ENCODE results near the gene TOMT. TPM values are rescaled to one million over a fixed set of nuclear protein-coding genes. Genes with fewer than 3 reads are reported as not detected.

The TOMT gene
- polyA plus RNA-seq, 4 donors: not detected

DNA sequence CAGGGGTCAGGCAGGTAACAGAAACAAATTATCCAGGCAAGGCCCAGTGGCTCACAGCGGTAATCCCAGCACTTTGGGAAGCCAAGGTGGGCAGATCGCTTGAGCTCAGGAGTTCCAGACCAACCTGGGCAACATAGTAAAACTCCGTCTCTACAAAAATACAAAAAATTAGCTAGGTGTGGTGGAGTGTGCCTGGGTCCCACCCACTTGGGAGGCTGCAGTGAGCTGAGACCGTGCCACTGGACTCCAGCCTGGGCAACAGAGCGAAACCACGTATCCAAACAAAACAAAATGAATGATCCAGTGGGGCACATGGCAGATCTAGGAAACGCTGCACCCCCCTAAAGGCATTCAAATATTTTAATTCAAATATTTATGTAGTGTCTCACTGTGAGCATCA lies 35.2 kb upstream of the TOMT start:
- DNase-seq: no peak
- H3K27me3 ChIP-seq (ENCODE audit: control insufficient read depth in 3 of 3, insufficient read depth in 3 of 3, low read length in 3 of 3): no peaks in the 10 kb centered on the region
- H3K4me3 ChIP-seq (ENCODE audit: low read depth in 1 of 3, low read length in 3 of 3): no peak overlapping the region
- H3K4me1 ChIP-seq (ENCODE audit: control insufficient read depth in 3 of 3, insufficient read depth in 2 of 3, low read depth in 1 of 3, low read length in 2 of 3): peaks cover 1 to 21% (median 12%) of the 10 kb centered on the region in 3 donors
- FAIRE-seq: no peak
- H3K9me3 ChIP-seq (ENCODE audit: control insufficient read depth in 2 of 2, insufficient read depth in 1 of 2, low read depth in 1 of 2, low read length in 1 of 2): no peaks in the 10 kb centered on the region
- WGBS, 3 donors: 93 to 98% (median 93%) methylated on average over 7 of the region's 7 CpGs
- peak overlapping the region in 2 of 3 donors; percentile 44 to 75 for H3K27ac ChIP-seq (ENCODE audit: low read depth in 1 of 3, low read length in 2 of 3)
- peaks cover 0 to 15% (median 0%) of the 10 kb centered on the region in 3 donors for H3K36me3 ChIP-seq (ENCODE audit: control insufficient read depth in 3 of 3, insufficient read depth in 2 of 3, low read depth in 1 of 3, low read length in 3 of 3)

GRCh38 chr11:72072348-72072747 lies 33.4 kb upstream of the TOMT start:
- no peaks in the 10 kb centered on the region for H3K9me3 ChIP-seq (ENCODE audit: control insufficient read depth in 2 of 2, insufficient read depth in 1 of 2, low read depth in 1 of 2, low read length in 1 of 2)
- H3K4me1 ChIP-seq (ENCODE audit: control insufficient read depth in 3 of 3, insufficient read depth in 2 of 3, low read depth in 1 of 3, low read length in 2 of 3): peaks cover 1 to 21% (median 12%) of the 10 kb centered on the region in 3 donors
- FAIRE-seq (no peak), DNase-seq (peak in 1 of 2 donors; percentile 26)
- no peak overlapping the region for H3K4me3 ChIP-seq (ENCODE audit: low read depth in 1 of 3, low read length in 3 of 3)
- peaks cover 0 to 22% (median 0%) of the 10 kb centered on the region in 3 donors for H3K36me3 ChIP-seq (ENCODE audit: control insufficient read depth in 3 of 3, insufficient read depth in 2 of 3, low read depth in 1 of 3, low read length in 3 of 3)
- peak overlapping the region in 2 of 3 donors; percentile 43 to 48 for H3K27ac ChIP-seq (ENCODE audit: low read depth in 1 of 3, low read length in 2 of 3)
- 29 to 53% (median 46%) methylated on average over 3 of the region's 3 CpGs for WGBS, 3 donors
- H3K27me3 ChIP-seq (ENCODE audit: control insufficient read depth in 3 of 3, insufficient read depth in 3 of 3, low read length in 3 of 3): no peaks in the 10 kb centered on the region

DNA sequence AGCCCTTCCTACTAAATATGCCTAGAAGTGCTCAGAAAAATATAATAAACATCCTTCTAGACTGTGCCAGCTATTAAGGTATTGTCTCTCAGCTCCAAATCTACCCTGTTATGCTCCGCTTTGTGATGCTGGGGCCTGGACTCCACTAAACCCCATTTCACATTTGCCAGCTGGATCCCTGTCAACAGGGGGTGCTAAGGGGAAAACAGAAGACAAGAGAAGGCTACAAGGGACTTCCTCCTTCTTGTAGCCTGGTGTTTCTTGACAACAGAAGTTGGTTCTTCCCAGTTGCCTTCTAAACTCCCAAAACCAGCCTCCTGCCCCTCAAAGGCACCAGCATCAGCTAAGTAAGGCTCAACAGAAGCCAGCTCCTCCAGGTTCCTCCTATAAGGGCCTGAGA lies 30.6 kb upstream of the TOMT start:
- DNase-seq (no peak), FAIRE-seq (no peak)
- H3K4me1 ChIP-seq (ENCODE audit: control insufficient read depth in 3 of 3, insufficient read depth in 2 of 3, low read depth in 1 of 3, low read length in 2 of 3): peaks cover 3 to 21% (median 6%) of the 10 kb centered on the region in 3 donors
- H3K4me3 ChIP-seq (ENCODE audit: low read depth in 1 of 3, low read length in 3 of 3): no peak overlapping the region
- no peaks in the 10 kb centered on the region for H3K9me3 ChIP-seq (ENCODE audit: control insufficient read depth in 2 of 2, insufficient read depth in 1 of 2, low read depth in 1 of 2, low read length in 1 of 2)
- H3K27ac ChIP-seq (ENCODE audit: low read depth in 1 of 3, low read length in 2 of 3): peak overlapping the region in 1 of 3 donors; percentile 5
- 85 to 96% (median 95%) methylated on average over 1 of the region's 1 CpG for WGBS, 3 donors
- H3K36me3 ChIP-seq (ENCODE audit: control insufficient read depth in 3 of 3, insufficient read depth in 2 of 3, low read depth in 1 of 3, low read length in 3 of 3): peaks cover 0 to 16% (median 0%) of the 10 kb centered on the region in 3 donors
- H3K27me3 ChIP-seq (ENCODE audit: control insufficient read depth in 3 of 3, insufficient read depth in 3 of 3, low read length in 3 of 3): no peaks in the 10 kb centered on the region

DNA sequence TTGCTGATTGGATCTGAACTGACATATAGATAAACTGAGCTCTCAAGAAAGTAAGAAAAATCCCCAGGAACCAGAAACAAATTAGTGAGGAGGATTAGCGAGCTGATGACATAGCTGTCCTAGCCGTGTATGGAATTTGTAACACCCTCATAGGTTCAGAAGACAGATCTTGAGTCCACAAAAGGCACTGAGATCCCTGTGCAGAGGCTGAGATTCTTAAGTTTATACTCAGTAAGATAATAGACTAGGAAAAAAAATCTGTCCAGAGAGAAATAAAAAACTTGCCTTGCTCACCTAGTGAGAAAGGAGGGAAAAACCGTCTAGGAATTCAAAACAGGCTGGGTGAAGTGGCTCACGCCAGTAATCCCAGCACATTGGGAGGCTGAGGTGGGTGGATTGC lies 30.0 kb upstream of the TOMT start:
- peaks cover 0 to 13% (median 0%) of the 10 kb centered on the region in 3 donors for H3K36me3 ChIP-seq (ENCODE audit: control insufficient read depth in 3 of 3, insufficient read depth in 2 of 3, low read depth in 1 of 3, low read length in 3 of 3)
- no peak overlapping the region for H3K27ac ChIP-seq (ENCODE audit: low read depth in 1 of 3, low read length in 2 of 3)
- FAIRE-seq (no peak), DNase-seq (no peak)
- H3K9me3 ChIP-seq (ENCODE audit: control insufficient read depth in 2 of 2, insufficient read depth in 1 of 2, low read depth in 1 of 2, low read length in 1 of 2): no peaks in the 10 kb centered on the region
- H3K27me3 ChIP-seq (ENCODE audit: control insufficient read depth in 3 of 3, insufficient read depth in 3 of 3, low read length in 3 of 3): no peaks in the 10 kb centered on the region
- peaks cover 3 to 16% (median 3%) of the 10 kb centered on the region in 3 donors for H3K4me1 ChIP-seq (ENCODE audit: control insufficient read depth in 3 of 3, insufficient read depth in 2 of 3, low read depth in 1 of 3, low read length in 2 of 3)
- no peak overlapping the region for H3K4me3 ChIP-seq (ENCODE audit: low read depth in 1 of 3, low read length in 3 of 3)
- 82 to 93% (median 93%) methylated on average over 4 of the region's 4 CpGs for WGBS, 3 donors

DNA sequence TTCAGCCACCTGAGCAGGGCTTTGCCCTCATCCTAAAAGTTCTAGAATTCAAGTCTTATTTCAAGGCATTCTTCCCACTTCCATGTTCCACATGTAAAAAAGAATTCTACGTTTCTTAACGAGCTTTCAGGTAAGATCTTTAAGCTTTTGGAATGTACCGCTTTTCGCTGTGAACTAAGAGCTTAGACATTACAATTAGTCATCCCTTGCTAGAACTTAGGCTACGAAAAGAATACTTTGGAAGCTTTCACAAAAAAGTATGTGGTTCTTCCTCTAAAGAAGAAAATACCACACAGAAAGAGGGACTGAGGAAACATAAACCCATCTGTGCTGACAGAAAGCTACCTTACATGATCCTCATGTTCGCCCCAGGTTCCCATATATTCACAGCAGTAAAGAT lies 27.2 kb upstream of the TOMT start:
- no peaks in the 10 kb centered on the region for H3K27me3 ChIP-seq (ENCODE audit: control insufficient read depth in 3 of 3, insufficient read depth in 3 of 3, low read length in 3 of 3)
- no peaks in the 10 kb centered on the region for H3K9me3 ChIP-seq (ENCODE audit: control insufficient read depth in 2 of 2, insufficient read depth in 1 of 2, low read depth in 1 of 2, low read length in 1 of 2)
- 72 to 82% (median 81%) methylated on average over 6 of the region's 6 CpGs for WGBS, 3 donors
- H3K27ac ChIP-seq (ENCODE audit: low read depth in 1 of 3, low read length in 2 of 3): peak overlapping the region; percentile 24 to 95 (median 55)
- FAIRE-seq: no peak
- DNase-seq: no peak
- no peak overlapping the region for H3K4me3 ChIP-seq (ENCODE audit: low read depth in 1 of 3, low read length in 3 of 3)
- H3K4me1 ChIP-seq (ENCODE audit: control insufficient read depth in 3 of 3, insufficient read depth in 2 of 3, low read depth in 1 of 3, low read length in 2 of 3): peaks cover 2 to 10% (median 3%) of the 10 kb centered on the region in 3 donors
- peaks cover 0 to 13% (median 0%) of the 10 kb centered on the region in 3 donors for H3K36me3 ChIP-seq (ENCODE audit: control insufficient read depth in 3 of 3, insufficient read depth in 2 of 3, low read depth in 1 of 3, low read length in 3 of 3)

GRCh38 chr11:72079819-72080325 lies 25.9 kb upstream of the TOMT start:
- DNase-seq (peak in 1 of 2 donors; percentile 43), FAIRE-seq (no peak)
- peak overlapping the region; percentile 72 to 80 (median 73) for H3K4me3 ChIP-seq (ENCODE audit: low read depth in 1 of 3, low read length in 3 of 3)
- peaks cover 2 to 10% (median 3%) of the 10 kb centered on the region in 3 donors for H3K4me1 ChIP-seq (ENCODE audit: control insufficient read depth in 3 of 3, insufficient read depth in 2 of 3, low read depth in 1 of 3, low read length in 2 of 3)
- no peaks in the 10 kb centered on the region for H3K9me3 ChIP-seq (ENCODE audit: control insufficient read depth in 2 of 2, insufficient read depth in 1 of 2, low read depth in 1 of 2, low read length in 1 of 2)
- peak overlapping the region; percentile 38 to 95 (median 92) for H3K27ac ChIP-seq (ENCODE audit: low read depth in 1 of 3, low read length in 2 of 3)
- 1% methylated on average over 16 of the region's 16 CpGs for WGBS, 3 donors
- no peaks in the 10 kb centered on the region for H3K27me3 ChIP-seq (ENCODE audit: control insufficient read depth in 3 of 3, insufficient read depth in 3 of 3, low read length in 3 of 3)
- peaks cover 0 to 11% (median 0%) of the 10 kb centered on the region in 3 donors for H3K36me3 ChIP-seq (ENCODE audit: control insufficient read depth in 3 of 3, insufficient read depth in 2 of 3, low read depth in 1 of 3, low read length in 3 of 3)

DNA sequence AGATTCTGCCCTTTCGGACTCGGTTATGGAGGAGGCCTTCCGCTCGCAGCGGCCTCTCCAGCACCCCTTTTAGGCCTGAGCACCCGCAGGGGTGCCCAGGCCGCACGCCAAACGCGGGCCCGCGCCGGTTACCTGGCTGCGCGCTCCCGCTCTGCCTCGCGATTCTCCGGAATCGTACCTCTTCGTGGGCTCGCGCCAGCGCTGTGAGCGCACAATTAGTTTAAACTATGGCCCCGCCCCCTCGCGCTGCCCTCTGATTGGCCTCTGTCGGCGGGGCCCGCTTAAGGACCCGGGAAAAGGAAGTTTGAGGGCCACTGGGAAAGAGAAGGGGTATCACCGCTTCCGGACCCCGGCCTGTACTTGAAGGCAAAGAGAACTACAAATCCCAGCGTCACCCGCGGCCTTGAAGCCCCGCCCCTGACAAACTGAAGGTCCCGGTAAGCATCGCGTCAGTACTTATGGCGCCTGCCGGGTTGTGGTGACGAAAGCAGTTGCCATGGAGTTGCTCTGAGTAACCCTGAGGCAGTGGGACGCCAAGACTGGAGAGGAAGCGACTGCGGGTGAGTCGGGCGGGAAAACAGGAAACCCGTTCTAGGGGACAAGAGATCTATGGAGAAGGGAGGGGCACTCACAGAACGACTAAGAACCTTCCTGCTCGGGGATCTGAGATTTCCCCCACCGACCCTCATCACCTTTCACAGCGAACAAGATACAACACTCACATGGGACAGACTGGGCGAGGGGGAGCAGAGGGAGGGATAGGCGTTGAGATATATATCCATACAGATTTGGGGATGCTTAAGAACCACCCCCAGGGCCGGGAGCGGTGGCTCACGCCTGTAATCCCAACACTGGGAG lies 25.2 kb upstream of the TOMT start, which contains the start of the genes LRRC51 and NUMA1:
Gene LRRC51, plus strand, starts transcription at position 525 of the 858 bp plus-strand sequence. CDS start 8,234 bp downstream, outside the sequence.
Gene NUMA1, minus strand, starts transcription at position 217 of the 858 bp plus-strand sequence. CDS start 44,599 bp downstream, outside the sequence.
- Histone ChIP-seq H3K4me3 (ENCODE audit: low read depth in 1 of 3, low read length in 3 of 3) (peak within 1 kb of the TSS; percentile 72 to 80 (median 73)), H3K9me3 (ENCODE audit: control insufficient read depth in 2 of 2, insufficient read depth in 1 of 2, low read depth in 1 of 2, low read length in 1 of 2) (no peaks in the 10 kb centered on the region), H3K27me3 (ENCODE audit: control insufficient read depth in 3 of 3, insufficient read depth in 3 of 3, low read length in 3 of 3) (no peaks in the 10 kb centered on the region), H3K27ac (ENCODE audit: low read depth in 1 of 3, low read length in 2 of 3) (peak within 1 kb of the TSS; percentile 45 to 95 (median 92)), H3K4me1 (ENCODE audit: control insufficient read depth in 3 of 3, insufficient read depth in 2 of 3, low read depth in 1 of 3, low read length in 2 of 3) (peaks cover 2 to 10% (median 3%) of the 10 kb centered on the region in 3 donors), H3K36me3 (ENCODE audit: control insufficient read depth in 3 of 3, insufficient read depth in 2 of 3, low read depth in 1 of 3, low read length in 3 of 3) (peaks cover 0 to 8% (median 0%) of the 10 kb centered on the region in 3 donors)
- 0 to 1% (median 1%) methylated on average over 58 to 60 of the region's 60 CpGs for WGBS, 3 donors
- DNase-seq: peak; percentile 100
- peak; percentile 53 for FAIRE-seq

DNA sequence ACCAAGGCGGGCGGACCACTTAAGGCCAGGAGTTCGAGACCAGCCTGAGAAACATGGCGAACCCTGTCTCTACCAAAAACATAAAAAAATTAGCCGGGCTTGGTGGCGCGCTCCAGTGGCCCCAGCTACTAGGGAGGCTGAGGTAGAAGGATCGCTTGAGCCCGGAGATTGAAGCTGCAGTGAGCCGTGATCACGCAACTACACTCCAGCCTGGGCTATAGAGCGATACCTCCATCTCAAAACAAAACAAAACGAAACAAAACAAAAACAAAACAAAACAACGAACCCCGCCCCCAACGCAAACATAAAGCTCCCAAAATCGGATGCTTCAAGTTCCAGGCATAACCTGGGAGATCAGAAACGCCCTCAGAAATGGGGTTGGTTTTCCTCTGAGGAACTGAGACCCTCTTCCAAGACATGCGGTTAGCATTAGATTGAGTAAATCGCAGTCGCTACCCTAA lies 24.5 kb upstream of the TOMT start:
- peak overlapping the region; percentile 45 to 95 (median 92) for H3K27ac ChIP-seq (ENCODE audit: low read depth in 1 of 3, low read length in 2 of 3)
- peak overlapping the region; percentile 11 to 80 (median 50) for H3K4me3 ChIP-seq (ENCODE audit: low read depth in 1 of 3, low read length in 3 of 3)
- H3K9me3 ChIP-seq (ENCODE audit: control insufficient read depth in 2 of 2, insufficient read depth in 1 of 2, low read depth in 1 of 2, low read length in 1 of 2): no peaks in the 10 kb centered on the region
- H3K27me3 ChIP-seq (ENCODE audit: control insufficient read depth in 3 of 3, insufficient read depth in 3 of 3, low read length in 3 of 3): no peaks in the 10 kb centered on the region
- peaks cover 0 to 7% (median 0%) of the 10 kb centered on the region in 3 donors for H3K36me3 ChIP-seq (ENCODE audit: control insufficient read depth in 3 of 3, insufficient read depth in 2 of 3, low read depth in 1 of 3, low read length in 3 of 3)
- FAIRE-seq (no peak), DNase-seq (no peak)
- whole genome bisulfite sequencing, 3 donors: 70 to 76% (median 71%) methylated on average over 21 of the region's 21 CpGs
- peaks cover 2 to 10% (median 3%) of the 10 kb centered on the region in 3 donors for H3K4me1 ChIP-seq (ENCODE audit: control insufficient read depth in 3 of 3, insufficient read depth in 2 of 3, low read depth in 1 of 3, low read length in 2 of 3)

All from small intestine (tissue), 7 donors.